Fibroblast of skin of right quadriceps (primary cell): Measurements from ENCODE around the gene TMEM214.

Experiments used
- DNase-seq: peaks from one replicate; pipeline ENCODE4 v3.0.0-alpha.2; 2013

The TMEM214 gene

GRCh38 chr2:27042159-27042661, 9.4 kb downstream of the TMEM214 start:
- DNase-seq, result no peak

- DNase-seq, result peak; percentile 14
These were observed 10.3 kb downstream of the TMEM214 start for GRCh38 chr2:27042985-27043634.

- no peak for DNase-seq
These were observed 16.9 kb downstream of the TMEM214 start for GRCh38 chr2:27049422-27050280.

GRCh38 chr2:27050281-27050995, 17.7 kb downstream of the TMEM214 start:
- peak; percentile 97 for DNase-seq

- peak; percentile 92 for DNase-seq
These were observed 18.5 kb downstream of the TMEM214 start, which contains the start of gene AGBL5 for GRCh38 chr2:27050996-27051901. Gene AGBL5, plus strand, starts transcription at chr2:27051668. Its CDS starts 1,291 bp downstream, at chr2:27052959.

- DNase-seq, result no peak
These were observed 19.3 kb downstream of the TMEM214 start for GRCh38 chr2:27051902-27052645.

GRCh38 chr2:27053321-27053720, 20.6 kb downstream of the TMEM214 start:
- DNase-seq, result no peak

GRCh38 chr2:27053776-27054175, 21.0 kb downstream of the TMEM214 start:
- DNase-seq, result no peak

- no peak for DNase-seq
These were observed 22.0 kb downstream of the TMEM214 start for GRCh38 chr2:27054721-27055120.

GRCh38 chr2:27057184-27057583, 24.4 kb downstream of the TMEM214 start:
- DNase-seq, result no peak

GRCh38 chr2:27058210-27058609, 25.4 kb downstream of the TMEM214 start:
- DNase-seq, result no peak

- no peak for DNase-seq
These were observed 26.5 kb downstream of the TMEM214 start for GRCh38 chr2:27059141-27059820.

GRCh38 chr2:27060323-27060722, 27.6 kb downstream of the TMEM214 start:
- no peak for DNase-seq

GRCh38 chr2:27065128-27065527, 32.4 kb downstream of the TMEM214 start:
- no peak for DNase-seq

- DNase-seq, result no peak
These were observed 34.6 kb downstream of the TMEM214 start for GRCh38 chr2:27067385-27067784.

- no peak for DNase-seq
These were observed 36.7 kb downstream of the TMEM214 start for GRCh38 chr2:27069436-27069835.

GRCh38 chr2:27069961-27070618, 37.3 kb downstream of the TMEM214 start:
- no peak for DNase-seq

GRCh38 chr2:27070653-27071276, 38.0 kb downstream of the TMEM214 start:
- DNase-seq, result no peak

GRCh38 chr2:27071277-27071989, 38.7 kb downstream of the TMEM214 start, which contains the start of gene OST4:
Gene OST4, minus strand, starts transcription at chr2:27071654.
- peak; percentile 93 for DNase-seq
